Activated CD4-positive, alpha-beta memory T cell treated with anti-CD3 and anti-CD28 coated beads, Interleukin-2, amount 10 ng/mL, durations not matched to agents 7 days and 5 days (primary cell): ENCODE measurements around the gene PACRG. TPM values are rescaled to one million over a fixed set of nuclear protein-coding genes. Genes with fewer than 3 reads are reported as not detected.
"Not testable (repeated sequence)": the region's sequence is repeated elsewhere in the genome, so short reads cannot be mapped to it uniquely, and the experiment has no call there.

Experiments
- CTCF ChIA-PET: fragments of 350-600 bp; sonication (Branson Sonifier 250); formaldehyde crosslinking; loops from one replicate; lab custom pipeline; 2021; ENCODE audit warnings: antibody characterized with exemption, inconsistent platforms; lab: Charles Lee
- POLR2A ChIA-PET: fragments of 350-600 bp; sonication (Branson Sonifier 250); formaldehyde crosslinking; loops from one replicate; lab custom pipeline; 2021; ENCODE audit warnings: antibody characterized with exemption; lab: Charles Lee
- DNase-seq: peaks from one replicate; pipeline ENCODE4 v3.0.0-alpha.2; 2020
- H3K27ac Mint-ChIP-seq: one replicate; pipeline ENCODE4 v1.8.0; 2021; ENCODE audit warnings: mild to moderate bottlenecking, mixed read lengths
- H3K27me3 Mint-ChIP-seq: one replicate; pipeline ENCODE4 v1.8.0; 2021; ENCODE audit warnings: mixed read lengths
- H3K36me3 Mint-ChIP-seq: one replicate; pipeline ENCODE4 v1.8.0; 2021; ENCODE audit warnings: low read depth, mixed read lengths
- H3K4me1 Mint-ChIP-seq: one replicate; pipeline ENCODE4 v1.8.0; 2021; ENCODE audit warnings: mixed read lengths
- H3K4me3 Mint-ChIP-seq: one replicate; pipeline ENCODE4 v1.8.0; 2021; ENCODE audit warnings: mild to moderate bottlenecking, mixed read lengths
- H3K9me3 Mint-ChIP-seq: one replicate; pipeline ENCODE4 v1.8.0; 2021; ENCODE audit warnings: mixed read lengths
- total RNA-seq, 2 experiments: library from RNA; stranded (reverse); gene quantifications; one replicate each; pipeline ENCODE4 v1.2.3, GENCODE V29; 2021

Gene PACRG
- total RNA-seq: not detected

- CTCF ChIA-PET: interaction anchor here (0.5 kb wide), 1 partner anchor 707 kb away, joined by 3 read pairs; no protein-coding TSS in a partner anchor
These were observed at the start of gene PACRG, which contains the start of gene PRKN for GRCh38 chr6:162727322-162728182. Gene PACRG (plus strand): TSS chr6:162727974. Gene PRKN (minus strand): TSS chr6:162727766.

GRCh38 chr6:162678896-162679295 lies 48.9 kb upstream of the PACRG start:
- H3K4me1 Mint-ChIP-seq, H3K27ac Mint-ChIP-seq, H3K27me3 Mint-ChIP-seq, H3K36me3 Mint-ChIP-seq, POLR2A ChIA-PET, DNase-seq, H3K4me3 Mint-ChIP-seq, H3K9me3 Mint-ChIP-seq, CTCF ChIA-PET: not testable (repeated sequence)

More at GRCh38 chr6:162727322-162728182, at the start of gene PACRG, which contains the start of gene PRKN:
- Mint-ChIP-seq H3K9me3 (no peaks in the 10 kb centered on the region), H3K4me3 (peak within 1 kb of the TSS; percentile 88), H3K27me3 (no peaks in the 10 kb centered on the region), H3K4me1 (peaks cover 11% of the 10 kb centered on the region), H3K36me3 (no peaks in the 10 kb centered on the region), H3K27ac (peak within 1 kb of the TSS; percentile 67)
- POLR2A ChIA-PET: interaction anchor here (0.6 kb wide), 1 partner anchor 18 kb away, joined by 4 read pairs; no protein-coding TSS in a partner anchor
- DNase-seq: peak; percentile 96

- Mint-ChIP-seq H3K4me1 (no peaks in the 10 kb centered on the region), H3K27me3 (no peaks in the 10 kb centered on the region), H3K4me3 (no peak overlapping the region), H3K27ac (no peak overlapping the region), H3K9me3 (peaks cover under 1% of the 10 kb centered on the region), H3K36me3 (no peaks in the 10 kb centered on the region)
- POLR2A ChIA-PET: no interaction called here
- CTCF ChIA-PET: no interaction called here
- no peak for DNase-seq
These were observed 48.1 kb upstream of the PACRG start for GRCh38 chr6:162679681-162680080.

GRCh38 chr6:162680367-162680766 lies 47.4 kb upstream of the PACRG start:
- ChIA-PET CTCF (no interaction called here), POLR2A (no interaction called here)
- no peaks in the 10 kb centered on the region for H3K36me3 Mint-ChIP-seq
- no peak overlapping the region for H3K27ac Mint-ChIP-seq
- H3K9me3 Mint-ChIP-seq: no peaks in the 10 kb centered on the region
- H3K4me1 Mint-ChIP-seq: no peaks in the 10 kb centered on the region
- H3K27me3 Mint-ChIP-seq: no peaks in the 10 kb centered on the region
- DNase-seq: no peak
- H3K4me3 Mint-ChIP-seq: no peak overlapping the region

GRCh38 chr6:162680871-162681270 lies 46.9 kb upstream of the PACRG start:
- no peak for DNase-seq
- no peaks in the 10 kb centered on the region for H3K27me3 Mint-ChIP-seq
- no peaks in the 10 kb centered on the region for H3K36me3 Mint-ChIP-seq
- H3K4me3 Mint-ChIP-seq: no peak overlapping the region
- no peaks in the 10 kb centered on the region for H3K4me1 Mint-ChIP-seq
- ChIA-PET POLR2A (no interaction called here), CTCF (no interaction called here)
- H3K9me3 Mint-ChIP-seq: no peaks in the 10 kb centered on the region
- no peak overlapping the region for H3K27ac Mint-ChIP-seq

- Mint-ChIP-seq H3K27ac (no peak overlapping the region), H3K9me3 (no peaks in the 10 kb centered on the region), H3K36me3 (no peaks in the 10 kb centered on the region), H3K4me3 (no peak overlapping the region), H3K4me1 (no peaks in the 10 kb centered on the region), H3K27me3 (no peaks in the 10 kb centered on the region)
- ChIA-PET POLR2A (no interaction called here), CTCF (no interaction called here)
- DNase-seq: no peak
These were observed 46.3 kb upstream of the PACRG start for GRCh38 chr6:162681447-162681846.

- no peak for DNase-seq
- ChIA-PET POLR2A (no interaction called here), CTCF (no interaction called here)
- Mint-ChIP-seq H3K4me3 (no peak overlapping the region), H3K36me3 (no peaks in the 10 kb centered on the region), H3K9me3 (no peaks in the 10 kb centered on the region), H3K27me3 (no peaks in the 10 kb centered on the region), H3K27ac (no peak overlapping the region), H3K4me1 (no peaks in the 10 kb centered on the region)
These were observed 44.6 kb upstream of the PACRG start for GRCh38 chr6:162683135-162683534.

GRCh38 chr6:162684052-162684451 lies 43.7 kb upstream of the PACRG start:
- Mint-ChIP-seq H3K36me3 (no peaks in the 10 kb centered on the region), H3K27ac (no peak overlapping the region), H3K4me1 (no peaks in the 10 kb centered on the region), H3K9me3 (no peaks in the 10 kb centered on the region), H3K4me3 (no peak overlapping the region), H3K27me3 (no peaks in the 10 kb centered on the region)
- ChIA-PET POLR2A (no interaction called here), CTCF (no interaction called here)
- no peak for DNase-seq

- POLR2A ChIA-PET: no interaction called here
- no peaks in the 10 kb centered on the region for H3K27me3 Mint-ChIP-seq
- no peaks in the 10 kb centered on the region for H3K9me3 Mint-ChIP-seq
- no peaks in the 10 kb centered on the region for H3K36me3 Mint-ChIP-seq
- CTCF ChIA-PET: no interaction called here
- H3K4me3 Mint-ChIP-seq: no peak overlapping the region
- no peak for DNase-seq
- H3K27ac Mint-ChIP-seq: no peak overlapping the region
- no peaks in the 10 kb centered on the region for H3K4me1 Mint-ChIP-seq
These were observed 42.8 kb upstream of the PACRG start for GRCh38 chr6:162684961-162685360.

GRCh38 chr6:162685586-162685985 lies 42.2 kb upstream of the PACRG start:
- Mint-ChIP-seq H3K4me1 (no peaks in the 10 kb centered on the region), H3K27me3 (no peaks in the 10 kb centered on the region), H3K36me3 (no peaks in the 10 kb centered on the region), H3K4me3 (no peak overlapping the region), H3K27ac (no peak overlapping the region), H3K9me3 (no peaks in the 10 kb centered on the region)
- DNase-seq: no peak
- POLR2A ChIA-PET: no interaction called here
- CTCF ChIA-PET: no interaction called here

GRCh38 chr6:162688751-162689345 lies 38.9 kb upstream of the PACRG start:
- Mint-ChIP-seq H3K27me3 (no peaks in the 10 kb centered on the region), H3K27ac (no peak overlapping the region), H3K9me3 (no peaks in the 10 kb centered on the region), H3K36me3 (no peaks in the 10 kb centered on the region), H3K4me3 (no peak overlapping the region), H3K4me1 (no peaks in the 10 kb centered on the region)
- POLR2A ChIA-PET: no interaction called here
- CTCF ChIA-PET: no interaction called here
- DNase-seq: no peak

GRCh38 chr6:162690158-162690557 lies 37.6 kb upstream of the PACRG start:
- H3K27me3 Mint-ChIP-seq: no peaks in the 10 kb centered on the region
- DNase-seq: no peak
- no peak overlapping the region for H3K4me3 Mint-ChIP-seq
- no peaks in the 10 kb centered on the region for H3K9me3 Mint-ChIP-seq
- CTCF ChIA-PET: no interaction called here
- H3K36me3 Mint-ChIP-seq: no peaks in the 10 kb centered on the region
- no peak overlapping the region for H3K27ac Mint-ChIP-seq
- H3K4me1 Mint-ChIP-seq: no peaks in the 10 kb centered on the region
- POLR2A ChIA-PET: no interaction called here

- no peak for DNase-seq
- no peaks in the 10 kb centered on the region for H3K36me3 Mint-ChIP-seq
- H3K4me3 Mint-ChIP-seq: no peak overlapping the region
- no peaks in the 10 kb centered on the region for H3K9me3 Mint-ChIP-seq
- no peak overlapping the region for H3K27ac Mint-ChIP-seq
- ChIA-PET CTCF (no interaction called here), POLR2A (no interaction called here)
- no peaks in the 10 kb centered on the region for H3K4me1 Mint-ChIP-seq
- H3K27me3 Mint-ChIP-seq: no peaks in the 10 kb centered on the region
These were observed 29.8 kb upstream of the PACRG start for GRCh38 chr6:162697872-162698403.
